K562 (cell line): ENCODE results near the gene C4orf54. TPM values are rescaled to one million over a fixed set of nuclear protein-coding genes. Genes with fewer than 3 reads are reported as not detected.

ENCODE experiments used
- BRCA1 ChIP-seq, 2 experiments: fragments of 450-650 bp in 1 of 2; sonication (generic) in 1 of 2; formaldehyde crosslinking in 1 of 2; IDR thresholded peaks; 2 replicates each; pipeline versions ENCODE4 v1.5.0 to v1.6.1; 2017 to 2020; ENCODE audit warnings: mild to moderate bottlenecking in 1 of 2, missing genetic modification reagents in 1 of 2
- BRD9 ChIP-seq: fragments of 450-650 bp; IDR thresholded peaks from 2 replicates; pipeline ENCODE4 v1.6.1; 2018; ENCODE audit warnings: low read depth; ENCODE audit not compliant: partially characterized antibody
- CBFA2T2 ChIP-seq: fragments of 450-650 bp; conservative IDR thresholded peaks from 2 replicates; pipeline ENCODE4 v1.6.1; 2017; ENCODE audit warnings: mild to moderate bottlenecking
- CEBPB ChIP-seq: fragments of 450-650 bp; IDR thresholded peaks from 2 replicates; pipeline ENCODE4 v1.6.1; 2016; ENCODE audit warnings: missing genetic modification characterization, missing compliant biosample characterization
- CREM ChIP-seq: IDR thresholded peaks from 2 replicates; pipeline ENCODE4 v1.6.1; 2014; ENCODE audit warnings: antibody characterized with exemption, low read depth
- EHMT2 ChIP-seq: fragments of 450-650 bp; IDR thresholded peaks from 2 replicates; pipeline ENCODE4 v1.6.1; 2018; ENCODE audit warnings: antibody characterized with exemption
- ERF ChIP-seq: fragments of 450-650 bp; formaldehyde crosslinking; IDR thresholded peaks from 2 replicates; pipeline ENCODE4 v1.4.0; 2020; ENCODE audit warnings: mild to moderate bottlenecking, mixed read lengths
- ETV1 ChIP-seq: fragments of 450-650 bp; conservative IDR thresholded peaks from 2 replicates; pipeline ENCODE4 v1.6.1; 2016; ENCODE audit warnings: missing genetic modification characterization, control low read depth, low read depth, missing compliant biosample characterization
- GABPA ChIP-seq: fragments of 200-800 bp; sonication (Bioruptor generic); conservative IDR thresholded peaks from 2 replicates; pipeline ENCODE4 v1.6.1; 2016; ENCODE audit warnings: low read depth, missing genetic modification characterization, missing compliant biosample characterization
- HDAC8 ChIP-seq: fragments of 450-650 bp; IDR thresholded peaks from 2 replicates; pipeline ENCODE4 v1.6.1; 2016; ENCODE audit warnings: mild to moderate bottlenecking, missing genetic modification characterization, moderate library complexity, missing compliant biosample characterization
- HLTF ChIP-seq: fragments of 450-650 bp; IDR thresholded peaks from 2 replicates; pipeline ENCODE4 v1.6.1; 2016
- ILF3 ChIP-seq: fragments of 450-650 bp; IDR thresholded peaks from 2 replicates; pipeline ENCODE4 v1.6.1; 2018; ENCODE audit warnings: antibody characterized with exemption, mild to moderate bottlenecking, moderate library complexity, borderline replicate concordance
- MEF2D ChIP-seq: conservative IDR thresholded peaks from 2 replicates; pipeline ENCODE4 v1.6.1; 2016; ENCODE audit warnings: low read depth, missing genetic modification characterization, missing compliant biosample characterization
- MYNN ChIP-seq, 2 experiments: sonication (generic); formaldehyde crosslinking in 1 of 2; IDR thresholded peaks; 2 replicates each; pipeline versions ENCODE4 v1.5.0 to v1.6.1; 2016 to 2020; ENCODE audit warnings: antibody characterized with exemption in 1 of 2, missing genetic modification reagents in 1 of 2
- NR2C2 ChIP-seq, 2 experiments: fragments of 200-800 bp in 1 of 2; sonication (Bioruptor generic) in 1 of 2; sonication (generic) in 1 of 2; formaldehyde crosslinking in 1 of 2; IDR thresholded peaks; 2 replicates each; pipeline versions ENCODE4 v1.6.1 to v1.8.0; 2016 to 2022; ENCODE audit warnings: mild to moderate bottlenecking in 1 of 2, missing compliant biosample characterization in 1 of 2, missing genetic modification characterization in 1 of 2, missing genetic modification reagents in 1 of 2
- NRF1 ChIP-seq, 2 experiments: fragments of 450-650 bp; IDR thresholded peaks in 1 of 2; conservative IDR thresholded peaks in 1 of 2; 2 replicates each; pipeline ENCODE4 v1.6.1; 2014; ENCODE audit warnings: mild to moderate bottlenecking in 2 of 2
- PCBP2 ChIP-seq: fragments of 200-400 bp; formaldehyde crosslinking; IDR thresholded peaks from 2 replicates; pipeline ENCODE4 v1.6.1; 2018; ENCODE audit warnings: low read length, low read depth, mild to moderate bottlenecking, moderate library complexity; ENCODE audit not compliant: poor library complexity, severe bottlenecking
- SAFB ChIP-seq: fragments of 200-400 bp; formaldehyde crosslinking; IDR thresholded peaks from 2 replicates; pipeline ENCODE4 v1.6.1; 2017; ENCODE audit warnings: low read depth, low read length, borderline replicate concordance
- SMARCE1 ChIP-seq: fragments of 450-650 bp; IDR thresholded peaks from 2 replicates; pipeline ENCODE4 v1.7.1; 2016; ENCODE audit warnings: mild to moderate bottlenecking
- STAT5B ChIP-seq: fragments of 250-450 bp; sonication (Bioruptor Pico); IDR thresholded peaks from 2 replicates; pipeline ENCODE4 v1.8.0; 2021; ENCODE audit warnings: mild to moderate bottlenecking, inconsistent platforms
- TRIM28 ChIP-seq: fragments of 450-650 bp; IDR thresholded peaks from 2 replicates; pipeline ENCODE4 v1.6.1; 2017
- U2AF2 ChIP-seq: fragments of 200-400 bp; formaldehyde crosslinking; optimal IDR thresholded peaks from 2 replicates; pipeline ENCODE3; 2017; ENCODE audit warnings: low read depth, mild to moderate bottlenecking, low read length
- ZNF77 ChIP-seq: fragments of 250-450 bp; sonication (Bioruptor Pico); IDR thresholded peaks from 2 replicates; pipeline ENCODE4 v1.5.0; 2020
- polyA plus RNA-seq, 8 experiments: library from polyadenylated mRNA; depleted of rRNA in 4 of 8; stranded (reverse) in 5 of 8; unstranded in 3 of 8; fragments of >200 nt; fragmentation: Nextera tagmentation in 2 of 8; fragmentation: Illumina TruSeq in 1 of 8; extraction: Ambion mirVana in 2 of 8; extraction: Trizol in 1 of 8; gene quantifications; 2 replicates each; pipeline versions ENCODE4 v1.2.1 to v1.2.3, GENCODE V29; 2011 to 2014; ENCODE audit warnings: inconsistent platforms in 1 of 8, missing spikeins in 1 of 8
- total RNA-seq, 7 experiments: library from RNA; depleted of rRNA in 6 of 7; stranded (reverse); fragments of >200 nt in 6 of 7; fragmentation: Illumina TruSeq in 2 of 7; extraction: Trizol in 2 of 7; gene quantifications; 2 replicates each; pipeline versions ENCODE4 v1.2.1 to v1.2.3, GENCODE V29; 2011 to 2021; ENCODE audit warnings: low replicate concordance in 1 of 7
- TF ChIP-seq, protein P1 (sequence below): sonication (generic); formaldehyde crosslinking; IDR thresholded peaks from 2 replicates; pipeline ENCODE4 v1.8.0; 2022; ENCODE audit warnings: missing genetic modification reagents, mild to moderate bottlenecking, moderate library complexity, borderline replicate concordance
- TF ChIP-seq, protein P2 (sequence below): fragments of 450-650 bp; IDR thresholded peaks from 2 replicates; pipeline ENCODE4 v1.6.1; 2018; ENCODE audit warnings: mild to moderate bottlenecking, low read depth; ENCODE audit not compliant: partially characterized antibody
- TF ChIP-seq, protein P3 (sequence below): fragments of 450-650 bp; formaldehyde crosslinking; IDR thresholded peaks from 2 replicates; pipeline ENCODE4 v1.4.0; 2020; ENCODE audit warnings: mild to moderate bottlenecking, moderate library complexity
- TF ChIP-seq, protein P4 (sequence below): sonication (generic); formaldehyde crosslinking; IDR thresholded peaks from 2 replicates; pipeline ENCODE4 v1.8.0; 2022; ENCODE audit warnings: mild to moderate bottlenecking, missing genetic modification reagents

The C4orf54 gene
- total and polyA plus RNA-seq, 9 of the 15 experiments (the other 6 are each of a cell fraction or from before 2014, with no cell fraction given), result not detected

DNA sequence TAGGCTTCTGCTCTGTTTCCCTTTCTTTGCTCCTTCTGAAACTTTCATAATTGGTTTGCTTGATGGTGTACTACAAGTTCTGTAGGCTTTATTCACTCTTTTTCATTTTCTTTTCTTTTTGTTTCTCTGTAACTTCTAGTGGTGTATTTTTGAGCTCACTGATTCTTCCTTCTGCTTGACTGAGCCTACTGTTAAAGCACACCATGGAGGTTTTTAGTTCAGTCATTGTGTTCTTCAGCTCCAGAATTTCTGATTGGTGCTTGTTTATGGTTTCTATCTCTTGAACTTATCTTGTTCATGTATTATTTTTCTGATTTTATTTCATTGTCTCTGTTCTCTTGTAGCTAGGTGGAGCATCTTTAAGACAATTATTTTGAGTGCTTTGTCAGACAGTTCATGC, 33.4 kb upstream of the C4orf54 start (continued):
- TF ChIP-seq ERF (CRISPR knock-in tag) (no peak), SAFB (no peak), ZNF77 (CRISPR knock-in tag) (no peak), HLTF (peak; percentile 59; the same call in 1 of the 2 replicates), CEBPB (no peak), NR2C2 (CRISPR knock-in tag; IDR thresholded peaks at IDR 0.05) (no peak), NR2C2 (tag; IDR thresholded peaks at IDR 0.05) (no peak), MYNN (IDR thresholded peaks at IDR 0.05) (no peak), MYNN (CRISPR knock-in tag; IDR thresholded peaks at IDR 0.05) (no peak), EHMT2 (no peak), TRIM28 (peak; percentile 68; the same call in 1 of the 2 replicates), ILF3 (no peak), ETV1 (tag) (no peak), BRD9 (no peak), BRCA1 (IDR thresholded peaks at IDR 0.05) (no peak), BRCA1 (CRISPR knock-in tag; IDR thresholded peaks at IDR 0.05) (no peak), HDAC8 (tag) (no peak), MEF2D (tag) (no peak), GABPA (no peak), CREM (no peak), STAT5B (CRISPR knock-in tag) (no peak), SMARCE1 (no peak), NRF1 (conservative IDR thresholded peaks at IDR 0.05 in 1 of 2, IDR thresholded peaks at IDR 0.05 in 1 of 2) (no peak), U2AF2 (no peak), CBFA2T2 (no peak), PCBP2 (no peak)
- TF ChIP-seq, protein P1, sequence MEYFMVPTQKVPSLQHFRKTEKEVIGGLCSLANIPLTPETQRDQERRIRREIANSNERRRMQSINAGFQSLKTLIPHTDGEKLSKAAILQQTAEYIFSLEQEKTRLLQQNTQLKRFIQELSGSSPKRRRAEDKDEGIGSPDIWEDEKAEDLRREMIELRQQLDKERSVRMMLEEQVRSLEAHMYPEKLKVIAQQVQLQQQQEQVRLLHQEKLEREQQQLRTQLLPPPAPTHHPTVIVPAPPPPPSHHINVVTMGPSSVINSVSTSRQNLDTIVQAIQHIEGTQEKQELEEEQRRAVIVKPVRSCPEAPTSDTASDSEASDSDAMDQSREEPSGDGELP, result no peak
- TF ChIP-seq, protein P2, sequence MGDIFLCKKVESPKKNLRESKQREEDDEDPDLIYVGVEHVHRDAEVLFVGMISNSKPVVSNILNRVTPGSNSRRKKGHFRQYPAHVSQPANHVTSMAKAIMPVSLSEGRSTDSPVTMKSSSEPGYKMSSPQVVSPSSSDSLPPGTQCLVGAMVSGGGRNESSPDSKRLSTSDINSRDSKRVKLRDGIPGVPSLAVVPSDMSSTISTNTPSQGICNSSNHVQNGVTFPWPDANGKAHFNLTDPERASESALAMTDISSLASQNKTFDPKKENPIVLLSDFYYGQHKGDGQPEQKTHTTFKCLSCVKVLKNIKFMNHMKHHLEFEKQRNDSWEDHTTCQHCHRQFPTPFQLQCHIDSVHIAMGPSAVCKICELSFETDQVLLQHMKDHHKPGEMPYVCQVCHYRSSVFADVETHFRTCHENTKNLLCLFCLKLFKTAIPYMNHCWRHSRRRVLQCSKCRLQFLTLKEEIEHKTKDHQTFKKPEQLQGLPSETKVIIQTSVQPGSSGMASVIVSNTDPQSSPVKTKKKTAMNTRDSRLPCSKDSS, result peak; percentile 57
- TF ChIP-seq, protein P3, sequence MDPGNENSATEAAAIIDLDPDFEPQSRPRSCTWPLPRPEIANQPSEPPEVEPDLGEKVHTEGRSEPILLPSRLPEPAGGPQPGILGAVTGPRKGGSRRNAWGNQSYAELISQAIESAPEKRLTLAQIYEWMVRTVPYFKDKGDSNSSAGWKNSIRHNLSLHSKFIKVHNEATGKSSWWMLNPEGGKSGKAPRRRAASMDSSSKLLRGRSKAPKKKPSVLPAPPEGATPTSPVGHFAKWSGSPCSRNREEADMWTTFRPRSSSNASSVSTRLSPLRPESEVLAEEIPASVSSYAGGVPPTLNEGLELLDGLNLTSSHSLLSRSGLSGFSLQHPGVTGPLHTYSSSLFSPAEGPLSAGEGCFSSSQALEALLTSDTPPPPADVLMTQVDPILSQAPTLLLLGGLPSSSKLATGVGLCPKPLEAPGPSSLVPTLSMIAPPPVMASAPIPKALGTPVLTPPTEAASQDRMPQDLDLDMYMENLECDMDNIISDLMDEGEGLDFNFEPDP, result no peak
- TF ChIP-seq, protein P4, sequence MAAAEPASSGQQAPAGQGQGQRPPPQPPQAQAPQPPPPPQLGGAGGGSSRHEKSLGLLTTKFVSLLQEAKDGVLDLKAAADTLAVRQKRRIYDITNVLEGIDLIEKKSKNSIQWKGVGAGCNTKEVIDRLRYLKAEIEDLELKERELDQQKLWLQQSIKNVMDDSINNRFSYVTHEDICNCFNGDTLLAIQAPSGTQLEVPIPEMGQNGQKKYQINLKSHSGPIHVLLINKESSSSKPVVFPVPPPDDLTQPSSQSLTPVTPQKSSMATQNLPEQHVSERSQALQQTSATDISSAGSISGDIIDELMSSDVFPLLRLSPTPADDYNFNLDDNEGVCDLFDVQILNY (CRISPR knock-in tag), result no peak
